ENCODE measurements around the gene ATP23.

Gene ATP23, protein sequence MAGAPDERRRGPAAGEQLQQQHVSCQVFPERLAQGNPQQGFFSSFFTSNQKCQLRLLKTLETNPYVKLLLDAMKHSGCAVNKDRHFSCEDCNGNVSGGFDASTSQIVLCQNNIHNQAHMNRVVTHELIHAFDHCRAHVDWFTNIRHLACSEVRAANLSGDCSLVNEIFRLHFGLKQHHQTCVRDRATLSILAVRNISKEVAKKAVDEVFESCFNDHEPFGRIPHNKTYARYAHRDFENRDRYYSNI

DNA sequence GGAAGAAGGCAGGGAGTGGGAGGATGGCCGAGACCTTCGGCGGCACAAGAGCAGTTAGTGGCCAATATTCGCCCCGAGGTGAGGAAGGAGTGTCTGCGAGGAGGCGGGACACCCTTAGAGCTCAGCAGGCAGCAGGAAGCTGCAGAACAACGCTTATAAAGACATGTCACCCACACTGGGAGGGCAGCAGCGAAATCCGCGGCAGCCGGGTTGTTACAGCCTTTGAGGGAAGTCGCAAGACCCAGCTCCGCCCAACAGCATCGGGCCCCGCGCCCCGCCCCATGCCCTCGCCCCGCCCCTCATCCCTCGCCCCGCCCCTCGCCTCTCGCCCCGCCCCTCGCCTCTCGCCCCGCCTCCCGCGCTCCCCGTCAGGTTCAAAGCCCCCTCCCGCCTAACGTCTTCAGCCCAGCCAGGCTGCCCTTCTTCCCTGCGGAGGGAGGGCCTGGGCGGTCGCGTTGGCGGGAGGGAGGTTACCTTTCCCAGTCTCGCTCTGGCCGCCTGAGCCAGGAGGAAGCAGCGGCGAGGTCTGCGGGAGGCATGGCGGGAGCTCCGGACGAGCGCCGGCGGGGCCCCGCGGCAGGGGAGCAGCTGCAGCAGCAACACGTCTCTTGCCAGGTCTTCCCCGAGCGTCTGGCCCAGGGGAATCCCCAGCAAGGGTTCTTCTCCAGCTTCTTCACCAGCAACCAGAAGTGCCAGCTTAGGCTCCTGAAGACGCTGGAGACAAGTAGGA is at the start of gene ATP23:
Gene ATP23 (plus strand): TSS at position 403 of the 730 bp plus-strand sequence. CDS start 135 bp downstream, at position 538.
- FAIRE-seq = no peak

DNA sequence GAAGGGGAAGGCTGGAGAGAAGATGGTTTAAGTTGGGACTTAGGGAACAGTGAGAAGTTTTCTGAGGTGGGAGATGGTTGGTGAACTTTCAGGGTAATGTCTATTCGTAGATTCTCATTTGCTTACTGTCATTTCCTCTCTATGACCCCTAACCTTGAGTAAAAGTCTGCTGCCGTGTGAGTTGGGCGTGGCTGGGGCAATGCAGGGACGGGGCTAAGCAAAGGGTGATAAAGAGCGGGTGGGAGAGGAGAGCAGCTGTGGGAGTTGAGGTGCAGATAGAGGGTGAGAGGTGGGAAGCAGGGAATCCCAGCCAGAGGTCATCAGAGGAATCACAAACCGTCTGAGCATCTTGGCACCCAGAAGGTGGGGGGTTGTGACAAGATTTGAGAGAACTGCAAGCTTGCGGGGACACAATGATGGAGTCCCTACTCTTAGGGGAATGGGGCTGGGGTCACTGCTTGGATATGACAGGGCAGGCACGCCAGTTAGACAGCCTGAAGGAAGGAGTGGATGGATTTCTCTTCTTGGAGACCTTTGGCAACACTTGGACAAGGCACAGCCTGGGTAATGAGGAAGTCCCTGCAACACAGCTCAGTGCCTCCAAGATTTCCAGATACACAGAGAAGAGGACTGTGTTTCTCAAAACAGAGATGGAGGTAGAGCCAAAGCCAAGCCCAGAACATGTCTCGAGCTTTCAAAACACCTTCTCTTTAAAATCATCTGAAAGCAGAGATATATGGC is 49.0 kb upstream of the ATP23 start:
- FAIRE-seq = no peak

DNA sequence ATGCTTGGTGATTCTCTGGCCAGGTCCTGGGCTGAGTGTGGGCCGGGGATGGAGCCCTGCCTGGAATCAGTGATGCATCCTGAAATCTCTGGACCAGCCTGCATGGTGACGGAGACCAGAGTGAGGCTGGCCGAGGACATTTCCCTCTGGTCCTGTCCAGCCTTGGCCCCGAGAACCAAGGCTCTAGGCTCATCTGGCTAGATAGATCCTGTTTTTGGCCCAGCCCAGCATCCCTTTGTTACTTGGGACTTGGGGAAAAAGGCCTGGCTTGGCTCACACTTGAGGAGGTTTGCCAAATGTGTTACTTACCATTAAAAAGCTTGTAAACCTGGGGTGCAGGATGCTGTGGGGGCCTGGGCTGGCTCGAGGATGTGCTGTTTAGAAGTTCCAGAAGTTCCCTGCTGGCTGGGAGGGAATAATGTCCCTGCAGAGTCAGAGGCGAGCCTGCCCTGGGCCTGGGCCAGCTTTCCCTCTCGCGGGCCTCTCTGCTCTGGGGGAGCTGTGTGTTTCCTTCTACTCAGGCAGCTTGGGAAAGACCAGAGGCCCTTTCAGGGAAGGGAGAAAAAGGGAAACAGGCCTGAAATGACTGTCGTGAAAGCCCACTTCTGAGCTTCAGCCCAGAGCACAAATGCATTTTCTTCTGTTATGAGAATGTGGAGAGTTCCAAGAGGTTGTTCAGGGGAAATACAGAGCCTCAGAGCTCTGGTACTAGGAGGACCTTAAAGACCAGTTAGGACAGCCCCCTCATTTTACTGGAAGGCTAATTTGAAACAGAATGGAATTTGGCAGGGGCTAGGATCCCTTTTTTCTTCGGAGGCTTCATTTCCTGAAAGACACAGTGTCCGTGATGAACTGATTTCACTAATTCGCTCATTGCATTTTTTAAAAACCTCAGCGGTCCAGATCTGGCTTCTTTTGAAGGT is 47.7 kb upstream of the ATP23 start:
- FAIRE-seq = peak; percentile 96

DNA sequence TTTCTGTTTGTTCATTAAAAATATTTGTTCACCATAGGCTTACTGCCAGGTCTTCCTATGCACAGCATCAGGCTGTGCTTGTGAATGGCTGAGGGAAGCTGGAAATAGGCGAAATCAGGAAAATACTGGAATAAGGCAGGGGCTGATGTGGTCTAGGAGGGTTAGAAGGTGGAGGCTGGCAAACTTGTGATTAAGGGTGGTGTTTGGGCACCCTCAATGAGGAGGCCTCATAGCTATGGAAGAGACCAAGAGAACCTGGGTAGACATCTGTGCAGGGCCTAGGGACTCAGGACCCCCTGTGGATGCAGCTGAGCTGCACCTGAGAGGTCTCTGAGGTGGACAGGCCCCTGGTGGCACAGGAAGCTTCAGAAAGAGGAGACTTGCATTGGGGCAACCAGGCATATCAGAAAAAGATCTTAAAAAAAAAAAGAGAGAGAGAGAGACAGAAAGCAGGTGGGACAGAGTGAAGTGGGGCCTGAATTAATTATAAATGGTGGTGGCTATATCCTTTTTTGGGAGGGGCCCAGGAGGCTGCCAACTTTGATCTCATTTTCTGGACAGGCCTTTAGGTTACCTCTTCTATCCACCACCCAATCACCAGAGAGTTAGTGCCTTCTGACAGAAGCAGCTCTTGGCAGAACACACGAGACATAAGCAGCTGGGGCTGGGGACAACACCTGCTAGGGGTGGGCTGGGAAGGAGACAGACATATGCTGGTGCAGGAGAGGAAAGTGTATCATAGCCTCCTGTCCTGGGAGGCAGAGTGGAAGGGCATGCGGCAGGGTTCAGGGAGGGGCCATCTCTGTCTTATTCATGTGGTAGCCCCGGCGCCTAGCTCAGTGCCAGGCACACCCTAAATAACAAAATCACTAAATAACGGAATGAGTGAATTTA is 46.7 kb upstream of the ATP23 start:
- no peak for FAIRE-seq

DNA sequence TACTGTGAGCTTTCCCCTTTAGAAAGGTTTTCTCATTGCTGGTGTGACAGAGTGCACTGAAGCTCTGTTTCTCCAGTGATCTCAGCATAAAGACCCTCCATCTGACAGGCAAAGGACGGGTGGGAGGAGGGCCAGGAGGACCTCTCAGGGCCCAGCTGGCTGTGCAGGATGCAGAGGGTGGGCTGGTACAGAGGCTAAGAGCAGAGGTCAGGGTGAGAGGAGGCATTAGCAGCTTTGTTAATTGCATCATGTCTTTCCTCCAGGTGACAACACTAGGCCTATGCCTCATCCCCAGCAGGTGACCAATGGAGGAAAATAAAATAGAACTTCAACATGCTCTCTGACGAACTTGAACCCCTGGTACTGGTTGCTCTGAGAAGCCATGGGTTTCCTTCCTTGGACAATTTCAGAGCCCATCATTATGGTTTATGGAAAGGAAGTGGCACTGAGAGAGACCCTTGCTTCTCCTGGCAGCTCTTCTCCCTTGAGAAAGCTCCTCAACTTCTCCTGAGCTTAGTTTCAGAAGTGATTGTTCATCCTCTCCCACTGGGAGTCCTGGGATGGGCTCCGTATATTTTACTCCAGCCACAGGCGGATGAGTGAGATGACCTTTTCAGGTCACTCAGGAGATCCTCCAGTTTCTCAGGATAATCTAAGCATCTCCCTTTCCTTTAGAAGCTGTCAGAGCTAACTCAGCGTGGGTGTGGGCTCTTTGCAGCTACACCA is 45.8 kb upstream of the ATP23 start:
- FAIRE-seq = no peak

DNA sequence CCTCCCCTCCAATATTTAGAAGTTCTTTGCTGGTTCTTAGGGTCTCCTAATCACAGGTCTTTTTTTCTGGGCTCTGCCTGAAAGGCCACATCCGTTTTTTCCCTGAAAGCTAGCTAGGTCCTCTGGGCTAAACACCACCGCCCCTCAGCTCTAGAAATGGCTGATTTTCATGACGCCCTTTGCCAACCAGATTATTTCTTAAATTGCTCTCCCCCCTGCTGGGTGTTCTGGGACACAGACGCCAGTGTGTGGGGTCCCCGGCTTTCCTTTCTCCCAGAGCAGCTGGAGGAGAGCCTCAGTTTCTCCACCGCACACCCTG is 45.3 kb upstream of the ATP23 start:
- no peak for FAIRE-seq

DNA sequence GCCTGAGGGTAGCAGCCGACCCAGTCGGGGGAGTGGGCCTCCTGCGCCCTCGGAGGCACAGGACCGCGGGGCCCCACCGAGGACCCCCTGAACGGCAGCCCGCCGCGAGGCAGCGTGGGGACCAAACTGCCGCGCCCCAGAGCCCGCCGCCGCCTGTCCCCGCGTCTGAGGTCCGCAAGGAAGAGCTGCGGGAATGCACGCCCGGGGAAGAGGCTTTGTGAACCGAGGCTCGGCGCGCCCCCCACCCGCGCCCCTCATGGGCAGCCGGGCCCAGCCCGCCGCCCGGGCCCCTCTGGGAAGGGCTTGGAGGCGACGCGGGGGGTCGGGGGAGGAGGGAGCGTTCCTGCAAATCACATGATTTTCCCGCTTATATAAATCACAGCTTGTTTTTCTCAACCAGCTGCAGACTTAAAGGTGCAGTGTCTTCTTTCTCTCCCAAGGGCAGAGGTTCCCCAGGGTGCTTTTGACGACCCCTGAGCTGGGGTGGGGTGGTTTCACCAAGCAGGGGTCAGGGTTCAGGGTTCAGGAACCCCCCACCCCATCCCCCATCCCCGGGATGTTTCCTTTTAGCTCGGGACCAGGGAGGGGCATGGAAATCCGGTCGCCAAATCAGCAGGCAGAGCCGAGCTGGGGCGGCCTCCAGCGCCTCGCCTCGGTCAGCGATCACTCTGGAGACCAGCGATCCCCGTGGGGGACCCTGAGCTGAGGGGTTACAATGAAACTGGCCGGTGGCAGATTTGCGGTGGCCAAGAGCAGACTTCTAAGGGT is 44.7 kb upstream of the ATP23 start:
- FAIRE-seq = no peak

DNA sequence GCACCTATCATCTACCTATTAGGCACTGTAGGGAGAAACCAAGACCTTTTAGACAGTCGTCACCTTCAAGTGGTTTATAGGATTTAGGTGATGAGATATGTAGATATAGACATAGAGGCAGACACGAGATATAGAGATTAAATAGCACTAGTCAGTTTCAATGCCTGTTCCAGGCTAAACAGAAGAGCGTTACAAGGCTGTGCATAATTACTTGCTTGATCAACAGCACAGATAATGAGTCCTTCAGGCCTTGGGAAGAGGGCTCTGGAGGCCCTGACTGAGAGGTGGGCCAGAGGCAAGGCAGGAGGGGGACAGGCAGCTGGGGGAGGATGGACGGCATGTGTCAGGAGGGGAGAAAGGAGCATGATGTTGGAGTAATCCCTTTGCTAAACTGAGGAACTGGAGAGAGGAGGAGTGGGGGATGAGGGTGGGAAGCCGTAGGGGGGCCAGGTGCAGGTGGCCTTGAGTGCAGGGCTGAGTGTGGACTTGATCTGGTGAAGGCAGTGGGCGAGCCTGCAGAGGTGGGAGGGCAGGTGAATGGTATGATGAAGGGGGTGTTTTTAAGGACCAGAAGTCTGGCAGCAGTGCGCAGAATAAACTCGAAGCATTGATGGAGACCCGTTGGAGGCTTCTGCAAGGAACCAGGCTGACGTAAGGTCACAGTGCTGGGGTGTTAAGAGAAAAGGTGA is 43.9 kb upstream of the ATP23 start:
- FAIRE-seq = no peak

DNA sequence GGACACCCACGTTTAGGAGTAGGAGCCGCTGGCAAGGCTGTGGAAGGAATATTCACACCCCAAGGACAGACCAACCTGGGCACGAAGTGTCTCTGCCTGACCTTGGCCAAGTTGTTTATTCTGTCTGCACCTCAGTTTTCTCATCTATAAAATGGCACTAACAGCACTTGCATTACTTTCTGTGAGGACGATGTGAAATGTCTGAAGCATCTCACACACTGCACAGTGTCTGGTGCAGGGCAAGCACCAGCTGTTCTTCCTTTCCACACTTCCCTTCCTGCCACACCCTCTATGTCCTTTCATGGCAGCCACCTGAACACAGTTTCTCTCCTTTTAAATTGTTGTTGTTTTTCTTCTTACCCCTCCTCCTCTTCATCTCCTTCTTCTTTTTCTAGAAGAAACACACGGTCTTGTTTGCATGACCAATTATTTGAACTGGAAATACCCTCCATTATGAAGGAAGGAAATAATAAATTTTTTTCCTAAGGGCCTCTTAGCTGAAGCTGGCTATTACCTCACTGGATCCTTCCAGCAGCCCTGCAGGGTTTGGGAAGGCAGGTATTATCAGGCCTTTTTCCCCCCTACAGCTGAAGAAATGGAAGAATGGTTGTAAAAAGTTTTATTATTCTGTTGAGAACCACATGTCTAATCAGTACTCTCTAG is 42.9 kb upstream of the ATP23 start:
- peak; percentile 80 for FAIRE-seq

DNA sequence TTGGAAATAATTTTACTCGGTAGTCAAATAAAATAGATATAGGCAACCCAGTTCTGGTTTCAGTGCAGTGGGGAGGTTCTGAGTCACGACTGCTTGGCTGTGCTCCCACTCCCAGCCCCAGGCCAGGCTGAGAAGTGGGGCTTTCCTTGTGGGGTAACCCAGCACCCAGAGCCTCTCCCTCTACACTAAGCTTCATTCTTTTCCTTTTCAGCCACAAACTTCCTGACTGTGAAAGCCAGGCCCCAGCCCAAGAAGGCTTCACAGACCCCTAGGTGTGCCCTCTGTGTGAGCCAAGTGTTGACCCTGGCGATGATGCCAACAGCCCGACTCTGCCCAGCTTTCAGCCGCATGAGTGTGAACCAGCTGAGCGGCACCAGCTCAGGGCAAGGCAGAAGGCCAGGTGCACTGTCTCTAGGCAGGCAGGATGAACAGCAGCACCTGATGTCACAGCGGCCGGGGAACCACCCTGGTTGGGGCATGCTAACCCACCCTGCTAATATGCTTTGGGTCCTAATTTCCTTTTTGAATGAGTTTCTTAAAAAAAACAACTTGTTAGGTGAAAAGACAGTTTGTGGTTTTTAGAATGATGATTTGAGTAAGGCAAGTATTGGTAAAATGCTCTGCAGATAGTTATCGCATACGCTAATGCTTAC is 42.2 kb upstream of the ATP23 start:
- FAIRE-seq = no peak

DNA sequence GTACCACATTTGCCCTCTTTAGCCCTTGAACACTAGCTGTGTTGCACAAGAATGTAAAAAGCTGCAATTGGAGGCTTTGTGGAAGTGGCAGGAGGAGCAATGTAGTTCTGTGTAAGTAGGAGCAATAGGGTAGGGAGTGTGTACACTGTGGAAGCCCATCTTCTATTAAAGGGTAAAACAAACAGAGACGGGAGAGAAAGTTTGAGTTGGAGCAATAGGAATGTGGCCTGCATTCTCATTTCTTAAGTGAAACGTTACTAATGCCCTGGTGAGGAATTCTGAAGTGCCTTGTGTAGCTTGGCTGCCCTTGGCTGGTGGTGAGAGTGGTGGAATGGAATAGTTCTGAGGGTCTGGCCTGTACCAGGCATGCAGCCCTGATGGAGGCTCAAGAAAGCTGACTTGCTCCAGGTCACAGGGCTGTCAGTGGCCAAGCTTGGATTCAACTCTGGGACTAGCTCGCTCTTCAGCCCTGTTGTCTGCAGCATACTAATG is 38.8 kb upstream of the ATP23 start:
- no peak for FAIRE-seq

DNA sequence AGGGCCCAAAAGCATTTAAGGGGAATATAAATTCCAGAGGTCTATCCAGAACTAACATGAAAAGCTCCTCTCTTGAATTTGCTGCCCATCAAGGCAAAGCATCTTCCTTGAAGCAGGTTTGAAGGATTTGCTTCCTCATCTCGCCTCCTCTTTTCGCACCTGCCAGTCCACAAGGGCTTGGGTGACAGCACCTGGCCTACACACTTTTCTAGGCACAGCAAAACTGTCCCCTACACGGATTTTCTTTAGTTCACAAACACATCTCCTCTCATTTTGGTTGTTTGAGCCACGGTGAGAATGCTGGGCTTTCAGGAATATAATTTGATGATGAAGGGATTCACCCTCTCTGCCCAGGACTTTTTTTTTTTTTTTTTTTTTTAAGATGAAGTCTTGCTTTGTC is 36.9 kb upstream of the ATP23 start:
- no peak for FAIRE-seq

DNA sequence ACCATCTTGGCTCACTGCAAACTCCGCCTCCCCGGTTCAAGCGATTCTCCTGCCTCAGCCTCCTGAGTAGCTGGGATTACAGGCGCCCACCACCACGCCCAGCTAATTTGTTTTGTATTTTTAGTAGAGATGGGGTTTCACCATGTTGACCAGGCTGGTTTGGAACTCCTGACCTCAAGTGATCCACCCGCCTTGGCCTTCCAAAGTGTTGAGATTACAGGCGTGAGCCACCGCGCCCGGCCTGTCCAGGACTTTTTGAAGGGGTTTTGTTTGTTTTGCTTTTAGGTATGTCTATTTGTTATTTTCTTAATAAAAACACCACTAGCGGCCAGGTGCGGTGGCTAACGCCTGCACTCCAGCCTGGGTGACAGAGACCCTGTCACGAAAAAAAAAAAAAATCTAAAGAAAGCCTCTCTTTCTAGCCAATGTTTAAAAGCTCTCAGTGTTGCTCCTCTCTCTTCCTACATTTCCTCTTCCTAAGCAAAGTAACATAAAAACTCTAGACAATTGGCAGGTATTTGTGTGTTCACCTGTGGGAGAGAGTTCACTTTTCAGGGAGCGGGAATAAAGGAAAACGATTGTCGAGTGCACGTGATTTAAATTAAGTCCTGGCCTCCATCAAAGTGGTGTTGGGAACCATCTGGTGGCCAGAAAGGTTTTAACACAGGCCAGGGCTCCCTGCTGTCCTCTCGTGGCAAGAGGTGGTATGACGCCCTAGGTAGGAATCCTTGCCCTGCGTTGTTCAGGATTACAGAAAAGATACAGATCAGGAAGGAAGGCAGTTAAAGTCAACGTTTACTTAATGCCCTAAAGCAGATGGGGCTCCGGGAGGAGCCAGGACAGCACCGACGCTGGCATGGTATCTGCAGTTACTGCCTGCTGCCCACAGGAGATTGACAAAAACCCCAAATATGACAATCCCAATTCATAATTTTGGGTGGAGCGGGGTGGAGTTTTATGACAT is 36.2 kb upstream of the ATP23 start:
- peak; percentile 96 for FAIRE-seq

DNA sequence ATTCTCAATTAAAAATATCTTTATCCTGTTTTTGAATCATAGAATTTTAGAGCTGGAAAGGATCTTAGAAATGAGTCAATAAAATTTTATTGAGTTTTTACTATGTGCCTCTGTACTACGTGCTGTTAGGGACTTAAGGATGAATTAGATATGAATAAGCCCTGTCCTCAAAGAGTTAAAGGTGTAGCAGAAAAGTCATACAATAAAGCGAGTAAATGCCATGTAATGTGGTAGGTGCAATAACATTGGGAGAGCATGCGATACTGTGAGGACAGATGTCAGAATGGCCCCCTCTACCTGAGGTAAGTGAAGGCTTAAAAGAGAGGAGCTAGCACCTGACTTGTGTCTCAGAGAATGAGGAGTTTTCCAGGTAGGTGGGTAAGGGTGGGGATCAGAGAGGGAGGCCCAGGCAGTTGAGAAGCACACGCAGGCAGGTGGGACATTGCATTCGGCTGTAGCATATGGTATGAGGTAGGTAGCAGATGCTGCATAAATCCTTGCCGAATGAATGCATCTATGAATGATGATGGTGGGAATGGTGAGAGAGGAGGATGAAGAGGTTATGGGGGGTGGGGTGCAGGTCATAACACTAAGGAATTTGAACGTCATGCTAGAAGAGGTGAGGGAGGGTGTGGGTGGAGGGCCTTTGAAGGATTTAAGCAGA is 35.4 kb upstream of the ATP23 start:
- FAIRE-seq = no peak

DNA sequence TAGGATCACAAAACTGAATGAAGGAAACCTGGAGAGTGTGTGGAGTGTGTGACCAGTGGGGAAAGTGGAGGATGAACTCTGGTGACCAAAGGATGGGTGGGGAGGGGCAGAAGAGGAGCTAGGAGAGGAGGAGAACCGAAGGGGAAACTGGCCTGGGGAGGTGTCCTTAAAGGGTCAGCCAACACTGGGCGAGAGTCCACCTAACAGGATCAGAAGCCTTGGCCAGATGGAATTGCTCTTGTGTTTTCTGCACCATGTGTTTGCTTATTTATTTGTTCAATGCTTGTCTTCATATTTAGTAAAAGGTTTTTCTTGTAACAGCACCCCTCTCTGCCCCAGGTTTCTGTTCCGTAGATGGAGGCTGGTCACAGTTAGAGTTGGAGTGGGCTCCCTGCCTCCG is 34.5 kb upstream of the ATP23 start:
- FAIRE-seq = no peak

DNA sequence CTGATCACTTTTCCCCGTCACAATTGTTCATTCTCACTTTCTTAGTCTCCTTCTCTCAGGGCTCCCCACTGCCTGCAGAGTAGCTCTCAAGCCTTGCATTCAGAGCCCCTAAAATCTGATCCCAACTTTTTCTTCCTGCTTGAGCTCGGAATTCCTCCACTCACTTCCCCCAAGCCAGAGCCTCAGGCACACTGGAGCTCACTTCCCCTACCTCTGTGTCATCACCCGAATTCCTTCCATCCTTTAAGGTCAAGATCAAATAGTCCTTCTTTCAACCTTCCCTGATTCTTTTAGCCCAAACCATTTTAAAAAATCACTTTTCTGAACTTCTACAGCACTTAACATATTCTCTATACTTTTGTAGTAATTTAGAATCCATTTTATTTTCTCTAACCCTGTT is 34.1 kb upstream of the ATP23 start:
- no peak for FAIRE-seq

DNA sequence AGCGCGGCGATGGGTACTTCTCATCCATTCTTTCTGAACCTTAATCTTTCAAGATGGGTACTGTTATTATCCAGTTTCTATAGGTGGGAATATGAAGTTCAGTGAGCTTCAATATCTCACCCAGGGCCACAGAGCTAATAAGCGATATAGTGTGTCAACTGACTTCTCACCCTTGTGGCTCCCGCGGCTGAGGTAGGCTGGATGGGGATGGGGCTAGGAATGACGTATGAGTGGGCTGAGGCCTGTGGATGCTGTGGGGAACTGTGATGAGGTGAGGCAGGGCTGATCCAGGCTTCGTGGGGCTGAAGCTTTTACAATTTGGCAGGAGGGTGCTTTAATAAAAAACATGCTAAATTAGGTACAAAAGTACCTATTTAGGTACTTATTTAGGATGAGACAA is 32.9 kb upstream of the ATP23 start:
- no peak for FAIRE-seq

Data from G401.6 (cell line).